ENCODE data around the gene ADH7. TPM values are rescaled to one million over a fixed set of nuclear protein-coding genes. Genes with fewer than 3 reads are reported as not detected.
"Not testable (repeated sequence)": the region's sequence is repeated elsewhere in the genome, so short reads cannot be mapped to it uniquely, and the experiment has no call there.

ADH7 gene
- total RNA-seq, 1 donor from 2014 or later: not detected

- ATAC-seq (no peak), DNase-seq (no peak)
- Histone ChIP-seq H3K9me3 (no peaks in the 10 kb centered on the region), H3K4me3 (no peak overlapping the region), H3K27ac (no peak overlapping the region), H3K36me3 (no peaks in the 10 kb centered on the region), H3K27me3 (no peaks in the 10 kb centered on the region), H3K4me1 (no peaks in the 10 kb centered on the region)
- intact Hi-C loops (cut with DNase I): no loop called here
- TF ChIP-seq CTCF (IDR thresholded peaks at IDR 0.05): no peak
Observed at GRCh38 chr4:99378876-99379275, 56.3 kb downstream of the ADH7 start.

GRCh38 chr4:99377341-99377740 is 57.8 kb downstream of the ADH7 start:
- H3K36me3 ChIP-seq; H3K4me1 ChIP-seq; intact Hi-C loops (cut with DNase I); H3K27me3 ChIP-seq; H3K9me3 ChIP-seq; H3K4me3 ChIP-seq; ATAC-seq; DNase-seq; H3K27ac ChIP-seq: not testable (repeated sequence)
- peak; percentile 27 for TF ChIP-seq CTCF (IDR thresholded peaks at IDR 0.05)

- H3K4me1 ChIP-seq; H3K27me3 ChIP-seq; DNase-seq; ATAC-seq; H3K9me3 ChIP-seq; H3K4me3 ChIP-seq; intact Hi-C loops (cut with DNase I); H3K27ac ChIP-seq; H3K36me3 ChIP-seq: not testable (repeated sequence)
Observed at GRCh38 chr4:99372464-99372863, 62.7 kb downstream of the ADH7 start.

GRCh38 chr4:99367817-99368216 is 67.3 kb downstream of the ADH7 start:
- H3K4me3 ChIP-seq; H3K27me3 ChIP-seq; intact Hi-C loops (cut with DNase I); ATAC-seq; H3K4me1 ChIP-seq; H3K36me3 ChIP-seq; H3K9me3 ChIP-seq; H3K27ac ChIP-seq; DNase-seq: not testable (repeated sequence)

- no peak for TF ChIP-seq CTCF (IDR thresholded peaks at IDR 0.05)
- Histone ChIP-seq H3K27me3 (no peaks in the 10 kb centered on the region), H3K4me1 (peaks cover under 1% of the 10 kb centered on the region), H3K4me3 (no peak overlapping the region), H3K36me3 (no peaks in the 10 kb centered on the region), H3K27ac (no peak overlapping the region), H3K9me3 (no peaks in the 10 kb centered on the region)
- intact Hi-C loops (cut with DNase I): no loop called here
- ATAC-seq: no peak
- no peak for DNase-seq
Observed at GRCh38 chr4:99366491-99366890, 68.7 kb downstream of the ADH7 start.

DNA sequence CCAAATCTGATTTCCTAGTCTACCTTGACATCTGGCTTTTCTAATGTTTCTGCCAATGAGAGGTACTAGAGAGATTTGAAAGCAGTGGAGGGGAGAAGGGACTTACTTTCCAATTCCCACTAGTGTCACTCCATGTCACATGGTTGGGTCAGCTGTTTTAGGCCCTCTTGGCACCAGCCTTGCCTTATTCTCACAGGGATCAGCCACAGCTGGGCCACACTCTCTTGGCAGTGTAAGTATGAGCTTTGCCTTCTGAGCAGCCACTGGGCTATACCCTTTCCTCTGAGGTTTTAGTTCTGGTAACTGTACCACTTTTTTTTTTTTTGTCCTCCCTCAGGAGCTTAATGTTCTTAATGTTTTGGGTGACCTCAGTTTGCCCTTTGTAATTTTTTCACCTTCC is 72.4 kb downstream of the ADH7 start:
- peaks cover 5% of the 10 kb centered on the region for H3K4me1 ChIP-seq
- no peak overlapping the region for H3K27ac ChIP-seq
- no peak for TF ChIP-seq CTCF (IDR thresholded peaks at IDR 0.05)
- ATAC-seq (no peak), DNase-seq (no peak)
- H3K4me3 ChIP-seq: no peak overlapping the region
- no peaks in the 10 kb centered on the region for H3K27me3 ChIP-seq
- no peaks in the 10 kb centered on the region for H3K9me3 ChIP-seq
- intact Hi-C loops (cut with DNase I): no loop called here
- H3K36me3 ChIP-seq: no peaks in the 10 kb centered on the region

Other genes starting within 250 kb of the ADH7 start
- 0.61 TPM for gene ADH6, start 216.1 kb downstream of the ADH7 start, total RNA-seq
- gene ADH1A, start 144.4 kb downstream of the ADH7 start, total RNA-seq: 3.6 TPM
- 744 TPM for gene ADH1B, start 113.9 kb downstream of the ADH7 start, total RNA-seq
- 6.8 TPM for gene ADH1C, start 82.6 kb downstream of the ADH7 start, total RNA-seq
- not detected for gene C4orf17, start 75.7 kb upstream of the ADH7 start, total RNA-seq
- 5.0 TPM for gene TRMT10A, start 128.7 kb upstream of the ADH7 start, total RNA-seq
- 0.20 TPM for gene MTTP, start 139.5 kb upstream of the ADH7 start, total RNA-seq
- gene C4orf54, start 222.5 kb upstream of the ADH7 start, total RNA-seq: not detected

Measured in upper lobe of right lung (tissue), 1 donor.